Natural killer cell (primary cell): ENCODE results near the gene PTCD1. TPM values are rescaled to one million over a fixed set of nuclear protein-coding genes. Genes with fewer than 3 reads are reported as not detected.
A peak's percentile ranks its signal among the peaks of the same experiment; 100 is the strongest.

Experiments
- ATAC-seq, 3 donors: fragments of 150-1000 bp in 2 of 3; fragments of 200-7000 bp in 1 of 3; cut with Tn5 transposase; 1 replicate in 1 of 3; 2 replicates in 2 of 3; pipeline ENCODE4 v1.10.0; 2021; ENCODE audit warnings: mild to moderate bottlenecking in 2 of 3, moderate library complexity in 2 of 3
- DNase-seq, 2 donors: peaks; one replicate each; pipeline versions ENCODE4 v3.0.0 to v3.0.0-alpha.2; 2013 to 2021; ENCODE audit warnings: mixed read lengths in 1 of 2
- H3K27ac ChIP-seq: one replicate; pipeline ENCODE4 v1.5.1; 2013; ENCODE audit warnings: mild to moderate bottlenecking, low read length
- H3K27me3 ChIP-seq: one replicate; pipeline ENCODE4 v1.6.1; 2013; ENCODE audit warnings: low read length; ENCODE audit not compliant: control insufficient read depth, insufficient read depth
- H3K36me3 ChIP-seq: one replicate; pipeline ENCODE4 v1.6.1; 2013; ENCODE audit warnings: low read length; ENCODE audit not compliant: control insufficient read depth, insufficient read depth
- H3K4me1 ChIP-seq: one replicate; pipeline ENCODE4 v1.6.1; 2013; ENCODE audit warnings: low read length; ENCODE audit not compliant: control insufficient read depth, insufficient read depth
- H3K4me3 ChIP-seq: one replicate; pipeline ENCODE4 v1.5.1; 2013; ENCODE audit warnings: low read length
- H3K9me3 ChIP-seq: one replicate; pipeline ENCODE4 v1.6.1; 2013; ENCODE audit warnings: low read length; ENCODE audit not compliant: control insufficient read depth, insufficient read depth
- H3K27ac Mint-ChIP-seq, 2 donors: one replicate each; pipeline ENCODE4 v1.8.0; 2022; ENCODE audit warnings: mild to moderate bottlenecking in 2 of 2, mixed read lengths in 2 of 2, moderate library complexity in 1 of 2
- H3K27me3 Mint-ChIP-seq, 2 donors: one replicate each; pipeline ENCODE4 v1.8.0; 2022; ENCODE audit warnings: low read depth in 2 of 2, mixed read lengths in 2 of 2
- H3K36me3 Mint-ChIP-seq: one replicate; pipeline ENCODE4 v1.8.0; 2022; ENCODE audit warnings: mixed read lengths
- H3K4me1 Mint-ChIP-seq, 2 donors: one replicate each; pipeline ENCODE4 v1.8.0; 2022; ENCODE audit warnings: mixed read lengths in 2 of 2
- H3K4me3 Mint-ChIP-seq: one replicate; pipeline ENCODE4 v1.8.0; 2022; ENCODE audit warnings: mild to moderate bottlenecking, moderate library complexity, mixed read lengths
- H3K9me3 Mint-ChIP-seq, 2 donors: one replicate each; pipeline ENCODE4 v1.8.0; 2022; ENCODE audit warnings: mixed read lengths in 2 of 2
- CTCF ChIP-seq: fragments of 200-600 bp; IDR thresholded peaks from one replicate; pipeline ENCODE4 v1.8.0; 2022; ENCODE audit warnings: antibody characterized with exemption
- WGBS: methylation state at CpG from one replicate; pipeline ENCODE4 v1.1.7; 2013; ENCODE audit warnings: missing lambda C conversion rate; ENCODE audit not compliant: insufficient coverage; 5-methylcytosine and 5-hydroxymethylcytosine counted together
- intact Hi-C: fragments of 100-400 bp; cut with micrococcal nuclease; formaldehyde crosslinking; loops from one replicate; pipeline ENCODE4 v1.14.2; 2022
- total RNA-seq, 4 donors: library from RNA; stranded (reverse); fragments of 120-200 nt in 1 of 4; gene quantifications; one replicate each; pipeline versions ENCODE4 v1.2.3 to v1.2.4, GENCODE V29; 2013 to 2022

Gene PTCD1
- total RNA-seq, 3 donors from 2014 or later (not counting 1 experiment from before 2014, with no cell fraction given): 5.3 to 6.6 (median 6.4) TPM

DNA sequence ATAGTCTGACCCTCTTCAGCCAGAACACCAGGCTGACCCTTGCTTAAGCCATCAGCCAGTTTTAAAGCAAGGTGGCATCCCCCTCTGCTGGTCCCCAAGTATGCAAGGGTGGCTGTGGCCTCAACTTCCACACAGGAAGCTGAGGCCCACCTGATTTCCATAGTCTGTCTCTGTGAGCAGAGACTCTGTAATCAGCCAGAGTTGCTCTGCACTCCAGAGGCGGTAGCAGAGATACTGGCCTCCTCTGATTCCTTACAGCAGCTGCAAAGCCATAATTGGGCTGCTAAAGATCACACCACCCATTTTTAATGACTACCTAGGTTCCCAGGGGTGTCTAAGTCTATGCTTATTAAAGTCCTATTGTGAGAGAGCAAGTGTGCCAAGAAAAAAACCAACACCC lies 32.0 kb downstream of the PTCD1 start:
- WGBS: 38% methylated on average over 1 of the region's 1 CpG
- H3K27me3 Mint-ChIP-seq: no peaks in the 10 kb centered on the region
- H3K27ac Mint-ChIP-seq: peak overlapping the region; percentile 93
- peaks cover 56 to 65% of the 10 kb centered on the region in 2 donors for H3K4me1 Mint-ChIP-seq
- Histone ChIP-seq H3K27me3 (no peaks in the 10 kb centered on the region), H3K9me3 (no peaks in the 10 kb centered on the region), H3K36me3 (peaks cover 34% of the 10 kb centered on the region), H3K27ac (no peak overlapping the region), H3K4me1 (peaks cover 58% of the 10 kb centered on the region), H3K4me3 (no peak overlapping the region)
- peaks cover 6% of the 10 kb centered on the region for H3K36me3 Mint-ChIP-seq
- intact Hi-C loops: loop anchor here (5.0 kb wide), 2 partner anchors 34 to 146 kb away; partner anchors contain the start of genes ARPC1B and FAM200A
- no peak for TF ChIP-seq CTCF
- DNase-seq (no peak), ATAC-seq (no peak)
- H3K4me3 Mint-ChIP-seq: peak overlapping the region; percentile 96
- H3K9me3 Mint-ChIP-seq: no peaks in the 10 kb centered on the region

- Histone ChIP-seq H3K4me3 (no peak overlapping the region), H3K4me1 (peaks cover 52% of the 10 kb centered on the region), H3K27me3 (no peaks in the 10 kb centered on the region), H3K36me3 (peaks cover 36% of the 10 kb centered on the region), H3K9me3 (no peaks in the 10 kb centered on the region), H3K27ac (no peak overlapping the region)
- Mint-ChIP-seq H3K9me3 (no peaks in the 10 kb centered on the region), H3K4me3 (no peak overlapping the region), H3K27ac (peak overlapping the region; percentile 23 to 72), H3K4me1 (peaks cover 46 to 66% of the 10 kb centered on the region in 2 donors), H3K36me3 (no peaks in the 10 kb centered on the region), H3K27me3 (no peaks in the 10 kb centered on the region)
- 87% methylated on average over 10 of the region's 10 CpGs for WGBS
- DNase-seq: peak in 1 of 2 donors; percentile 46
- peak in 1 of 3 donors; percentile 18 for ATAC-seq
- TF ChIP-seq CTCF: no peak
- intact Hi-C loops: loop anchor here (5.0 kb wide), 2 partner anchors 33 to 147 kb away; partner anchors contain the start of genes ARPC1B and FAM200A
These were observed 33.6 kb downstream of the PTCD1 start for GRCh38 chr7:99404977-99405320.

- no peak overlapping the region for H3K27ac ChIP-seq
- H3K4me3 Mint-ChIP-seq: no peak overlapping the region
- DNase-seq (no peak), ATAC-seq (no peak)
- H3K27me3 Mint-ChIP-seq: no peaks in the 10 kb centered on the region
- H3K27me3 ChIP-seq: no peaks in the 10 kb centered on the region
- peaks cover 41% of the 10 kb centered on the region for H3K36me3 ChIP-seq
- H3K4me1 ChIP-seq: peaks cover 47% of the 10 kb centered on the region
- no peak for TF ChIP-seq CTCF
- intact Hi-C loops: no loop called here
- H3K27ac Mint-ChIP-seq: peak overlapping the region; percentile 48 to 72
- WGBS: 93% methylated on average over 18 of the region's 18 CpGs
- H3K36me3 Mint-ChIP-seq: no peaks in the 10 kb centered on the region
- H3K9me3 Mint-ChIP-seq: no peaks in the 10 kb centered on the region
- peaks cover 40 to 61% of the 10 kb centered on the region in 2 donors for H3K4me1 Mint-ChIP-seq
- H3K9me3 ChIP-seq: no peaks in the 10 kb centered on the region
- H3K4me3 ChIP-seq: no peak overlapping the region
These were observed 34.2 kb downstream of the PTCD1 start for GRCh38 chr7:99404235-99404976.
